ENCODE measurements around the gene SRMS. TPM values are rescaled to one million over a fixed set of nuclear protein-coding genes. Genes with fewer than 3 reads are reported as not detected.
A peak's percentile ranks its signal among the peaks of the same experiment; 100 is the strongest.

The SRMS gene
- total and polyA plus RNA-seq, 4 donors, result 0.06 TPM; not detected in 3

DNA sequence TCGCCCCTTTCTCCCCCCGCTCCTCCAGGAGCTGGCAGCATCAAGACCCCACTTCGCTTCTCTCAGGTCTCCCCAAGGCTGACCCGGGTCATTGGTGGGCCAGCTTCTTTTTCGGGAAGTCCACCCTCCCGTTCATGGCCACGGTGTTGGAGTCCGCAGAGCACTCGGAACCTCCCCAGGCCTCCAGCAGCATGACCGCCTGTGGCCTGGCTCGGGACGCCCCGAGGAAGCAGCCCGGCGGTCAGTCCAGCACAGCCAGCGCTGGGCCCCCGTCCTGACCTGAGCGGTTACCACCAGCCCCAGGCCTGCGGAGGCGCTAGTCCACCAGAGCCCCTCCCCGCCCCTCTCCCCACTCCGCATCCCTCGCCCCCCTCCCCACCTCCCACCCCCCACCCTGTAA is 25.9 kb downstream of the SRMS start:
- no peak for ATAC-seq (ENCODE audit: insufficient read depth, low FRiP score)

DNA sequence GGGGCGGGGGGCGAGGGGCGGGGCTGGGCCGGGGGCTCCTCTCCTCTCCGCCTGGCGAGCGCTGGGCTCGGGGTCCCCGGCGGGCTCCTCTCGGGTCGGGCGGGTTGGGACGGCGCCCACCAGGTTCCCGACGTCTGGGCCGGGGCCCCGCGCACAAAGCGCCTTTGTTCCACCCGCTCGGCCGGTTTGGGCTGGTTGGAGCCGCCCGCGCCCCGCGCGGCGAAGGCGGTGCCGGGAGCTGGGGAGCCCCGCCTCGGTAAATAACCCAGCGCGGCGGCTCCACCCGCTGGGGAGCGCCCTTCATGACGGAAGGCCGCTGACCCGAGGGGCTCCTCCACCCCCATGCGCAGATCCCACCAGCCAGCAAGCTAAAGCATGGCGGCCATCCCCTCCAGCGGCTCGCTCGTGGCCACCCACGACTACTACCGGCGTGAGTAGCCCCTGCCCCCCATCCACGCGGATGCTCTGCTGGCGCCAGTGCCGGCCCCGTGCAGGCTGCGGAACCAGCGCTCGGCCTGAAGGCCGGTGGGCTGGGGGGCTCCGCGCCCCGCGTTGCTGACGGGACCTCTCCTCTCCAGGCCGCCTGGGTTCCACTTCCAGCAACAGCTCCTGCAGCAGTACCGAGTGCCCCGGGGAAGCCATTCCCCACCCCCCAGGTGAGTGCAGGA is 26.5 kb downstream of the SRMS start:
- Histone ChIP-seq H3K27ac (ENCODE audit: low read depth in 1 of 2, low read length in 1 of 2) (peak overlapping the region; percentile 95), H3K27me3 (ENCODE audit: control insufficient read depth in 3 of 3, insufficient read depth in 3 of 3, low read length in 2 of 3) (no peaks in the 10 kb centered on the region), H3K36me3 (ENCODE audit: control insufficient read depth in 4 of 4, insufficient read depth in 4 of 4, low read length in 4 of 4) (peaks cover 0 to 22% (median 14%) of the 10 kb centered on the region in 4 donors), H3K4me3 (peak overlapping the region; percentile 90), H3K9ac (ENCODE audit: insufficient read depth in 1 of 2, low read length in 2 of 2) (peak overlapping the region; percentile 37 to 46), H3K9me3 (ENCODE audit: control insufficient read depth in 4 of 4, insufficient read depth in 3 of 4, low read length in 3 of 4) (peaks cover 0 to 5% (median 0%) of the 10 kb centered on the region in 4 donors), H3K4me1 (ENCODE audit: control insufficient read depth in 5 of 5, insufficient read depth in 5 of 5, low read length in 5 of 5) (peaks cover 0 to 24% (median 7%) of the 10 kb centered on the region in 5 donors)
- TF ChIP-seq, protein P1, sequence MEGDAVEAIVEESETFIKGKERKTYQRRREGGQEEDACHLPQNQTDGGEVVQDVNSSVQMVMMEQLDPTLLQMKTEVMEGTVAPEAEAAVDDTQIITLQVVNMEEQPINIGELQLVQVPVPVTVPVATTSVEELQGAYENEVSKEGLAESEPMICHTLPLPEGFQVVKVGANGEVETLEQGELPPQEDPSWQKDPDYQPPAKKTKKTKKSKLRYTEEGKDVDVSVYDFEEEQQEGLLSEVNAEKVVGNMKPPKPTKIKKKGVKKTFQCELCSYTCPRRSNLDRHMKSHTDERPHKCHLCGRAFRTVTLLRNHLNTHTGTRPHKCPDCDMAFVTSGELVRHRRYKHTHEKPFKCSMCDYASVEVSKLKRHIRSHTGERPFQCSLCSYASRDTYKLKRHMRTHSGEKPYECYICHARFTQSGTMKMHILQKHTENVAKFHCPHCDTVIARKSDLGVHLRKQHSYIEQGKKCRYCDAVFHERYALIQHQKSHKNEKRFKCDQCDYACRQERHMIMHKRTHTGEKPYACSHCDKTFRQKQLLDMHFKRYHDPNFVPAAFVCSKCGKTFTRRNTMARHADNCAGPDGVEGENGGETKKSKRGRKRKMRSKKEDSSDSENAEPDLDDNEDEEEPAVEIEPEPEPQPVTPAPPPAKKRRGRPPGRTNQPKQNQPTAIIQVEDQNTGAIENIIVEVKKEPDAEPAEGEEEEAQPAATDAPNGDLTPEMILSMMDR (IDR thresholded peaks at IDR 0.05; ENCODE audit: control extremely low read depth, extremely low read depth), result no peak
- ATAC-seq (ENCODE audit: insufficient read depth, low FRiP score), result peak; percentile 68
- WGBS, 2 donors, result 1 to 2% methylated on average over 56 to 68 of the region's 68 CpGs
- DNase-seq, result peak; percentile 83 to 88 (median 87)

More for the DNA sequence above, 25.9 kb downstream of the SRMS start:
- Histone ChIP-seq H3K4me1 (ENCODE audit: control insufficient read depth in 5 of 5, insufficient read depth in 5 of 5, low read length in 5 of 5) (peaks cover 0 to 24% (median 7%) of the 10 kb centered on the region in 5 donors), H3K9ac (ENCODE audit: insufficient read depth in 1 of 2, low read length in 2 of 2) (peak overlapping the region; percentile 37 to 46), H3K36me3 (ENCODE audit: control insufficient read depth in 4 of 4, insufficient read depth in 4 of 4, low read length in 4 of 4) (peaks cover 0 to 22% (median 14%) of the 10 kb centered on the region in 4 donors), H3K4me3 (peak overlapping the region; percentile 90), H3K9me3 (ENCODE audit: control insufficient read depth in 4 of 4, insufficient read depth in 3 of 4, low read length in 3 of 4) (peaks cover 0 to 5% (median 0%) of the 10 kb centered on the region in 4 donors), H3K27me3 (ENCODE audit: control insufficient read depth in 3 of 3, insufficient read depth in 3 of 3, low read length in 2 of 3) (no peaks in the 10 kb centered on the region), H3K27ac (ENCODE audit: low read depth in 1 of 2, low read length in 1 of 2) (no peak overlapping the region)
- DNase-seq, result peak in 1 of 3 donors; percentile 11
- TF ChIP-seq, protein P1 (IDR thresholded peaks at IDR 0.05; ENCODE audit: control extremely low read depth, extremely low read depth), result no peak
- 52 to 68% methylated on average over 23 of the region's 23 CpGs for WGBS, 2 donors

DNA sequence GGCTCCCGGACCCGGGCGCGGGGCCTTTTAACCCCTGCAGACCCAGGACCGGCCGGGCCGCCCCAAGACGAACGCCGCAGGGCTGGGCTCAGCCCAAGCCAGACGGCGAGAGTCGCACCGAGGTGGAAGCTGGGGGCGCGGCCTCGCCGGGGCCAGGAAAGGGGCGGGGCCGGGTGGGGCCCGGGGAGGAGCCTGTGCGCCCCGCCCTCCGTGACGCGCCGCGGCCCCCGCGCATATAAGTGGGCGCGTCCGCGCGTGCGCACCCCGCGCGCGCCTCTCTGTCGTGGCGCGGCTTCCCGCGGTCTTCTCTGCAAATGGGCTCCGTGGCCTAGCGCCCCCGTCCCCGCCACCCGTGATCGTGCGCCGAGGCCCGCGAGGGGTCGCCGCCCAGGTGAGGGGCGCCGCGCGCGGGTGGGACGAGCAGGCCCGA is 27.0 kb downstream of the SRMS start, which contains the start of gene PPDPF:
PPDPF (plus strand) TSS at position 262 of the 430 bp plus-strand sequence. CDS start 544 bp downstream, outside the sequence.
- 0 to 1% methylated on average over 29 to 64 of the region's 64 CpGs for WGBS, 2 donors
- peak within 1 kb of the TSS; percentile 90 for H3K4me3 ChIP-seq
- no peaks in the 10 kb centered on the region for H3K27me3 ChIP-seq (ENCODE audit: control insufficient read depth in 3 of 3, insufficient read depth in 3 of 3, low read length in 2 of 3)
- TF ChIP-seq, protein P1 (IDR thresholded peaks at IDR 0.05; ENCODE audit: control extremely low read depth, extremely low read depth), result no peak
- H3K36me3 ChIP-seq (ENCODE audit: control insufficient read depth in 4 of 4, insufficient read depth in 4 of 4, low read length in 4 of 4), result peaks cover 0 to 22% (median 14%) of the 10 kb centered on the region in 4 donors
- H3K9ac ChIP-seq (ENCODE audit: insufficient read depth in 1 of 2, low read length in 2 of 2), result peak within 1 kb of the TSS; percentile 37 to 46
- peaks cover 0 to 24% (median 7%) of the 10 kb centered on the region in 5 donors for H3K4me1 ChIP-seq (ENCODE audit: control insufficient read depth in 5 of 5, insufficient read depth in 5 of 5, low read length in 5 of 5)
- peak; percentile 93 for ATAC-seq (ENCODE audit: insufficient read depth, low FRiP score)
- peak within 1 kb of the TSS; percentile 95 for H3K27ac ChIP-seq (ENCODE audit: low read depth in 1 of 2, low read length in 1 of 2)
- DNase-seq, result peak; percentile 90 to 93 (median 92)
- peaks cover 0 to 5% (median 0%) of the 10 kb centered on the region in 4 donors for H3K9me3 ChIP-seq (ENCODE audit: control insufficient read depth in 4 of 4, insufficient read depth in 3 of 4, low read length in 3 of 4)

Measured in lung (tissue), 12 donors.